ENCODE data around the gene MKKS.

DNA sequence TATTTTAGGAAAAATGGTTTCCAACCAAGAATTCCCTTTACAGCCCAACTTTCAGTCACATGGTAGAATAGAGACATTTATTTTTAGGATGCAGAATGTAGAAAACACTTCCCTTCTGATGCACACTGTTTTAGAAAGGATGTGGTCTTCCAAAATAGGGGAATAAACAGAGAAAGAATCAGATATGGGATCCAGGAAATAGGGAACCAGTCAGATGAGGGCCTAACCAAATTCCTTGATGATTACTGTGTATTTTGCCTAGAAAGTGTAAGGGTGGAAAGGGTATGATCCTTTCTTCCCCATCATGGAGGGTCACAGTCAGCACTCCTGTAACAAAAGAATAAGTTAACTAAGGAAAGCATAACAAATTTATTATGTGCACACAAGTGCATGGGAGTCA lies 28.5 kb upstream of the MKKS start:
- no peak for TF ChIP-seq CTCF (conservative IDR thresholded peaks at IDR 0.05 in 1 of 2, IDR thresholded peaks at IDR 0.05 in 1 of 2; ENCODE audit: extremely low read depth in 1 of 2, insufficient read depth in 1 of 2, low read depth in 1 of 2, low read length in 2 of 2)
- no peak for TF ChIP-seq EZH2 (IDR thresholded peaks at IDR 0.05; ENCODE audit: borderline replicate concordance, low read length)
